ENCODE results near the gene GADD45B. TPM values are rescaled to one million over a fixed set of nuclear protein-coding genes. Genes with fewer than 3 reads are reported as not detected.

The GADD45B gene
- total RNA-seq, 1 experiment from 2014 or later, result 37.9 TPM

DNA sequence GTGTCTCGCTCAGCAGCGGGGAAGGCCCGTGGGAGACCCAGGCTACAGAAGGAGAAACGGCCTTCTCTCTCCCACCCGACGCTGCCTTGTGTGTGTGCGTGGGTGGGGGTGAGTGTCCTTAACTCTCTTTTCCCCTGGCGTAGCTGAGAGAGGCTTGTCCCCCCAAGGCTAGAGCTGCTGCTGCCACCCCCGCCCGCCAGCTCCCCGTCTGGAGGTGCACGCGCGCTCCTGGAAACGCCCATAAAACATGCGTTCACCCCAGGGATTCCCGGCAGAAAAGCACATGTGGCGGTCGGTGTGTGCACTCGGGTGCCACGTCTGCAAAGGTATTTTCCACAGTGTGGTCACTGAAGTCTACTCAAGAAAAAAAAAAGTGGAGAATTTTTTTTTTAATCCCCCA is 36.1 kb downstream of the GADD45B start:
- CTCF ChIA-PET, result interaction anchor here (1.0 kb wide), 1 partner anchor 12 kb away, joined by 3 read pairs; no protein-coding TSS in a partner anchor
- RAD21 ChIA-PET (ENCODE audit: low non-redundant PET in 1 of 2, low total read pairs in 2 of 2, uncharacterized antibody in 2 of 2, unreplicated experiment in 2 of 2), result no interaction called here
- no peak for TF ChIP-seq CBX3 (IDR thresholded peaks at IDR 0.05; ENCODE audit: low read depth)
- TF ChIP-seq, protein P1, sequence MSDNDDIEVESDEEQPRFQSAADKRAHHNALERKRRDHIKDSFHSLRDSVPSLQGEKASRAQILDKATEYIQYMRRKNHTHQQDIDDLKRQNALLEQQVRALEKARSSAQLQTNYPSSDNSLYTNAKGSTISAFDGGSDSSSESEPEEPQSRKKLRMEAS (IDR thresholded peaks at IDR 0.05), result no peak
- TF ChIP-seq YY1 (IDR thresholded peaks at IDR 0.05; ENCODE audit: extremely low read depth, insufficient replicate concordance, low read depth, low read length), result no peak
- TF ChIP-seq FOSL1 (IDR thresholded peaks at IDR 0.05; ENCODE audit: low read depth), result no peak
- TF ChIP-seq ELF1 (IDR thresholded peaks at IDR 0.05; ENCODE audit: borderline replicate concordance, low read depth), result no peak
- Histone ChIP-seq H3K27ac (ENCODE audit: low read depth, low read length) (no peak overlapping the region), H3K36me3 (ENCODE audit: control insufficient read depth in 1 of 2, insufficient read depth in 2 of 2, low read length in 2 of 2) (no peaks in the 10 kb centered on the region), H2AFZ (ENCODE audit: low read depth, low read length, poor library complexity, severe bottlenecking) (no peak overlapping the region), H4K20me1 (ENCODE audit: insufficient read depth) (no peaks in the 10 kb centered on the region), H3K4me1 (ENCODE audit: control insufficient read depth in 1 of 2, insufficient read depth in 2 of 2, low read length in 2 of 2) (peaks cover 12 to 31% of the 10 kb centered on the region in 2 experiments), H3K27me3 (ENCODE audit: insufficient read depth, low read length) (no peaks in the 10 kb centered on the region), H3K4me3 (replicated peaks in 1 of 2; ENCODE audit: low read depth in 1 of 2, low read length in 2 of 2) (no peak overlapping the region), H3K9me3 (ENCODE audit: control insufficient read depth in 1 of 2, insufficient read depth in 1 of 2, low read depth in 1 of 2, low read length in 2 of 2) (no peaks in the 10 kb centered on the region), H3K9ac (ENCODE audit: low read length) (no peak overlapping the region), H3K4me2 (ENCODE audit: low read length) (no peak overlapping the region), H3K9me2 (ENCODE audit: insufficient read depth) (no peaks in the 10 kb centered on the region), H3K79me2 (ENCODE audit: insufficient read depth, low read length) (no peaks in the 10 kb centered on the region)
- intact Hi-C loops (cut with micrococcal nuclease), result no loop called here
- ATAC-seq (no peak), DNase-seq (ENCODE audit: low read depth, low spot score) (no peak)
- POLR2A ChIA-PET, result interaction anchor here (6.0 kb wide), 1 partner anchor 36 kb away, joined by 29 read pairs; the partner anchor contains the start of gene GADD45B
- BruUV-seq (replicated peaks), result no TSS peak

DNA sequence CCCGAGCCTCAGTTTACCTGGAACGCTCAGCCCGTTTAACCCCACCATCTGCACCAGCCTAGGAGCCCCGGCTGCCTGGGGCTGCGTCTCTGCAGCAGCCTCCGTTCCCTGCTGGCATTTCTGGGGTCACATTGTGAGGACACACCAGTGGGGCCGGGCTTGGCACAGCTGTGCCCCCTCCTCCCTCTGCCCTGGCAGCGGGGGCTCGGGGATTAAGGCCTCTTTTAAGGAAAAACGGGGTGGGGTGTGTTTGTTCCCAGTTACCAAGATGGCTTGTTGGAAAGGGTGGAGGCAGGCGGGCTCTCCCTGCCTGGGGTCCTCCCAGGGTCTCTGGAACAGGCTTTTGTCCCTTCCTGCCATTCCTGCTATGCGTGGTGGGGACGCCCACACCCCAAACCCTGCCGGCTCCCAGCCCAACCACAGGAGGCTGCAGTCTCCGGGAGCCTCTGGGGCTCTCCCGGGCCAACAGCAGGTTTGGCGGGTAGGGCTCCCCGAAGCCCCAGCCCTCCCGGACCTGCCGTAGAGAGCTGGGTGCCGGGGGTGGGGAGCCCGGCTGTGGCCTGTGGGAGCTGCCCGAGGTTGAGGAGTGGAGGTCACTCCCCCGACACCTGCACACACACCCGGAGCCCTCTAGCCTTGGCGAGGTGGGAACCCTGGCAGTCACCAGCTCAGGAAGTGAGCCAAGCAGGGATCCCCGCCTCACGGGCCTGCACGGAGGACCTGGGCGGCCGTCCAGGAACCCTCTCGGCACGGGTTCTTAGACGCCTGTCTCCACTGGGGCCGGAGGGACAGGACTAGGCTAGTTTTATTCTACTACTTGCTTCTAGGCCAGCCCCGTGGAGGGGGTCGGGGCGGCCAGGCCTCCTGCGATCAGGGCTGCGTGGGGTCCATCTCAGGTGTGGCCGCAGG is 36.9 kb downstream of the GADD45B start:
- no peaks in the 10 kb centered on the region for H3K79me2 ChIP-seq (ENCODE audit: insufficient read depth, low read length)
- RAD21 ChIA-PET (ENCODE audit: low non-redundant PET in 1 of 2, low total read pairs in 2 of 2, uncharacterized antibody in 2 of 2, unreplicated experiment in 2 of 2), result no interaction called here
- H3K9ac ChIP-seq (ENCODE audit: low read length), result no peak overlapping the region
- intact Hi-C loops (cut with micrococcal nuclease), result no loop called here
- no peak overlapping the region for H3K4me2 ChIP-seq (ENCODE audit: low read length)
- BruUV-seq (replicated peaks), result no TSS peak
- no peak overlapping the region for H3K27ac ChIP-seq (ENCODE audit: low read depth, low read length)
- H2AFZ ChIP-seq (ENCODE audit: low read depth, low read length, poor library complexity, severe bottlenecking), result no peak overlapping the region
- peaks cover 11 to 29% of the 10 kb centered on the region in 2 experiments for H3K4me1 ChIP-seq (ENCODE audit: control insufficient read depth in 1 of 2, insufficient read depth in 2 of 2, low read length in 2 of 2)
- POLR2A ChIA-PET, result no interaction called here
- H3K27me3 ChIP-seq (ENCODE audit: insufficient read depth, low read length), result no peaks in the 10 kb centered on the region
- CTCF ChIA-PET, result interaction anchor here (1.0 kb wide), 1 partner anchor 11 kb away, joined by 3 read pairs; no protein-coding TSS in a partner anchor
- H3K4me3 ChIP-seq (replicated peaks in 1 of 2; ENCODE audit: low read depth in 1 of 2, low read length in 2 of 2), result no peak overlapping the region
- H3K9me3 ChIP-seq (ENCODE audit: control insufficient read depth in 1 of 2, insufficient read depth in 1 of 2, low read depth in 1 of 2, low read length in 2 of 2), result no peaks in the 10 kb centered on the region
- no peaks in the 10 kb centered on the region for H4K20me1 ChIP-seq (ENCODE audit: insufficient read depth)
- no peaks in the 10 kb centered on the region for H3K9me2 ChIP-seq (ENCODE audit: insufficient read depth)
- DNase-seq (ENCODE audit: low read depth, low spot score) (no peak), ATAC-seq (no peak)
- H3K36me3 ChIP-seq (ENCODE audit: control insufficient read depth in 1 of 2, insufficient read depth in 2 of 2, low read length in 2 of 2), result no peaks in the 10 kb centered on the region
- no peak for TF ChIP-seq EGR1 (IDR thresholded peaks at IDR 0.05; ENCODE audit: low read depth)
- TF ChIP-seq JUND (IDR thresholded peaks at IDR 0.05), result no peak
- TF ChIP-seq, protein P2, sequence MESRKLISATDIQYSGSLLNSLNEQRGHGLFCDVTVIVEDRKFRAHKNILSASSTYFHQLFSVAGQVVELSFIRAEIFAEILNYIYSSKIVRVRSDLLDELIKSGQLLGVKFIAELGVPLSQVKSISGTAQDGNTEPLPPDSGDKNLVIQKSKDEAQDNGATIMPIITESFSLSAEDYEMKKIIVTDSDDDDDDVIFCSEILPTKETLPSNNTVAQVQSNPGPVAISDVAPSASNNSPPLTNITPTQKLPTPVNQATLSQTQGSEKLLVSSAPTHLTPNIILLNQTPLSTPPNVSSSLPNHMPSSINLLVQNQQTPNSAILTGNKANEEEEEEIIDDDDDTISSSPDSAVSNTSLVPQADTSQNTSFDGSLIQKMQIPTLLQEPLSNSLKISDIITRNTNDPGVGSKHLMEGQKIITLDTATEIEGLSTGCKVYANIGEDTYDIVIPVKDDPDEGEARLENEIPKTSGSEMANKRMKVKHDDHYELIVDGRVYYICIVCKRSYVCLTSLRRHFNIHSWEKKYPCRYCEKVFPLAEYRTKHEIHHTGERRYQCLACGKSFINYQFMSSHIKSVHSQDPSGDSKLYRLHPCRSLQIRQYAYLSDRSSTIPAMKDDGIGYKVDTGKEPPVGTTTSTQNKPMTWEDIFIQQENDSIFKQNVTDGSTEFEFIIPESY (IDR thresholded peaks at IDR 0.05; ENCODE audit: extremely low read depth, insufficient replicate concordance, low read length), result no peak
- TF ChIP-seq RAD21 (IDR thresholded peaks at IDR 0.05; ENCODE audit: low read depth), result no peak
- TF ChIP-seq, protein P3, sequence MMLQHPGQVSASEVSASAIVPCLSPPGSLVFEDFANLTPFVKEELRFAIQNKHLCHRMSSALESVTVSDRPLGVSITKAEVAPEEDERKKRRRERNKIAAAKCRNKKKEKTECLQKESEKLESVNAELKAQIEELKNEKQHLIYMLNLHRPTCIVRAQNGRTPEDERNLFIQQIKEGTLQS (IDR thresholded peaks at IDR 0.05), result no peak
- TF ChIP-seq SP1 (IDR thresholded peaks at IDR 0.05; ENCODE audit: low read depth), result no peak
- no peak for TF ChIP-seq SRF (IDR thresholded peaks at IDR 0.05; ENCODE audit: low read depth)
- no peak for TF ChIP-seq TCF7L2 (IDR thresholded peaks at IDR 0.05; ENCODE audit: borderline replicate concordance, extremely low read depth, insufficient read depth, insufficient read length)
- no peak for TF ChIP-seq POLR2A (IDR thresholded peaks at IDR 0.05; ENCODE audit: borderline replicate concordance, extremely low read depth, insufficient read depth, insufficient read length)

All from HCT116 (cell line).